ENCODE results near the gene MOB2.
"Not testable (repeated sequence)": the region's sequence is repeated elsewhere in the genome, so short reads cannot be mapped to it uniquely, and the experiment has no call there.

MOB2 gene

DNA sequence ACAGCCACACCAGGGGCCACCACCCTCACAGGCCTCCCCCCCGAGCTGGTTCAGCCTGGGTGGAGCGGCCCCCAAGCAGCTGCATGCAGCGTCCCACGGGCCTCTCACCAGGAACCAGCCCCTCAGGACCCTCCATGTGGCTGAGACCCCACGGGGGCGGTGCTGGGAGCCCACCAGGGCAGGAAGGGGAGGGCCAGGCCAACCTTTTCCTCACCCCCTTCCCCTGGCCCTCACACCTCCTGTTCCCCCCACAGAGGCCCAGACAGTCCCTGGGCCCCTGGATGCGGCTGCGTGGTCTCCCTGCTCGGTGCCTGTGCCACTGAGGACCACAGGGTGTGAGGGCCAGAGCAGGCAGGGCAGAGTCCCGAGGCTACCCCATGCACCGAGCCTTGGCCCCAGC is 46.5 kb downstream of the MOB2 start:
- no peak for DNase-seq (ENCODE audit: low read depth)

GRCh38 chr11:1439341-1439740 is 47.2 kb downstream of the MOB2 start:
- no peak for DNase-seq (ENCODE audit: low read depth)

DNA sequence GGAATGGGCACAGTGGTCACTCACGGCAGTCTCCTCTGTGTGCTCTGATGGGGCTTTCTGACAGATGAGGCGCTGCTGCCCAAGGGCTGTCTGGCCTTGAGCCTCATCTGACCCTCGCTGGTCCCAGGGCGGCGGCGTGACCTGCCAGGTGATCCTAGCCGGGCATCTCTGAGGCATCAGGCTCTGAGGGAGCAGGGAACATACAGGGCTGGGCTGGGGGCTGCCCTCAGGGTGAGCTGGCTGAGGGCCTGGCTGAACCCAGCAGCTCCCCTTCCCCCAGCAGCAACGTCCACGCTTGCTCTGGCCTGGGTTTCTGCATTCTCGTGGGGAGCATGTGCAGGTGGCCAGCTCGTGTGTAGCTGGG is 47.6 kb downstream of the MOB2 start:
- DNase-seq (ENCODE audit: low read depth) = no peak

DNA sequence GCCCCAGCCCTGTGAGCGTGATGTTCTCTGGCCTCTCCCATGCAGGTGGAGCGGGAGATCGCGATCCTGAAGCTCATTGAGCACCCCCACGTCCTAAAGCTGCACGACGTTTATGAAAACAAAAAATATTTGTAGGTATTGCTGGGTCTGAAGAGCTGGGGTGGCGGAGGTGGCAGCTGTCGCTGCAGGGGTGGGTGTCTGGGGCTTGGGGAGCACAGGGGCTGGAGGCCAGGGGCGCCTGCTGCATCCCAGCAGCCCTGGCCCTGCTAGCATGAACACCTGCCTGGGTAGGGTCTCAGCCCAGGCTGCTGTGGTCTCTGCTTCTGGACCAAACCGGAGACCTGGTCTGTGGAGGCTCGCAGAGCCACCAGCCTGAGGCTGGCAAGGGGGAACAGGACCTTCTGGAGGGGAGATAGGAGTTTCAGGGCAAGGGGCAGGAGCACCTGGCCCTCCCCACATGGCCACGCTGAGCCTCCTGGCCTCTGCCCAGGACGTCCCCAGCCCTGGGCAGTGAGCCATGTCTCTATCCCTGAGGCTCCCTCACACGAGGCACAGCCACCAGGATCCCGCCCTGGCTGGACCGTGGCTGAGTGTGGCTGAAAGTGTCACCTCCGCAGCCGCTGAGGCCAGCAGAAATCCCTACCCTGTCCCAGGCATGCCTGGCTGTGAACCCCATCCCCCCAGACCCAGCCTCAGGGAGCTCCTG is 48.2 kb downstream of the MOB2 start:
- no peak for DNase-seq (ENCODE audit: low read depth)

GRCh38 chr11:1437500-1437899 is 49.1 kb downstream of the MOB2 start:
- no peak for DNase-seq (ENCODE audit: low read depth)

- DNase-seq (ENCODE audit: low read depth) = no peak
Measured at GRCh38 chr11:1436468-1437039, 50.0 kb downstream of the MOB2 start.

DNA sequence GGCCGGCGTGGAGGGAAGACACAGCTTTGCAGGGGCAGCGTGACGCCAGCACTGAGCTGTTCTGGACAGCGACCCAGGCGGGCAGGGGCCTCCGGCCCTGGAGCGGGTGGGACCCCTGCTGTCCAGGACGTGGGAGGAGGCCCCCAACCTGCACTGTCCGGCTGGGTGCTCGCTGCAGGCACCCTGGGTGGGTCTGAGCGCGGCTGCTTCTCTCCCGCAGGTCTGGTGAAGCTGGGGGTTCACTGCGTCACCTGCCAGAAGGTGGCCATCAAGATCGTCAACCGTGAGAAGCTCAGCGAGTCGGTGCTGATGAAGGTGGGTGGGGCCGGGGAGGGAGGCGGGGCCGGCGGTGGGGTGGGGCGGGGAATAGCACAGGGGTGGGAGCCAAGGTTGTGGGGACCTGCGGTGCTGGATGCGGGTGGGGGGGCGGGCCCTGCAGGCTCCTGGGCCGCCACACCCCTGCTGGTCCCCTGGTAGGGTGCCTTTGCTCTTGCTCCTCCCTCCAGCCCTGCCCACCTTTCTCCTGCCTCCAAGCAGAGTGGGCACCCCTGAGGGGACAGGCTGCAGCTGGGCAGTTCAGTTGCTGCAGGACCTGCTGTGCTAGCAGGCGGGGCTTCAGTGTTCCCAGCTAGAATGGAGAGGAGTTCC is 50.6 kb downstream of the MOB2 start:
- DNase-seq (ENCODE audit: low read depth) = no peak

- not testable (repeated sequence) for DNase-seq (ENCODE audit: low read depth)
Measured at GRCh38 chr11:1435479-1435819, 51.1 kb downstream of the MOB2 start.

- DNase-seq (ENCODE audit: low read depth) = no peak
Measured at GRCh38 chr11:1433977-1434640, 52.5 kb downstream of the MOB2 start.

- DNase-seq (ENCODE audit: low read depth) = no peak
Measured at GRCh38 chr11:1433568-1433967, 53.0 kb downstream of the MOB2 start.

- no peak for DNase-seq (ENCODE audit: low read depth)
Measured at GRCh38 chr11:1428762-1429316, 57.7 kb downstream of the MOB2 start.

GRCh38 chr11:1425439-1425838 is 61.1 kb downstream of the MOB2 start:
- DNase-seq (ENCODE audit: low read depth) = no peak

DNA sequence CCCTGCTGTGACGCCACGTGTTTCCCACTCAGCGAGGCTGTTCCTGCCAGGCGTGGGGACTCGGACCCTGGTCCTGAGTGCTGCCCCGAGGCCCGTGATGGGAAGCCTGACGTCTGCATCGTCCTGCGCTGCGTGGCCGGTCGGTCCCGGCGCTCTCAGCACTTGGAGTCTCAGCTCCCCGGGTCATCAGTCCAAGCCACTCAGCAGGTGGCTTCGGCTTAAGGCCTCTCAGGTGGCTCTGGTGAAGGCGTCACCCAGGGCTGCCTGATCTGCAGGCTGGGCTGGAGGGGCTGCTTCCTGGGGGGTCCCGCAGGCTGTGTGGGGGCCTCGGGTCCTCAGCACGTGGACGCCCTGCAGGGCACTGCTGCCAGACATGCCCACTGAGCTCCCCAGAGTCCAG is 61.6 kb downstream of the MOB2 start:
- no peak for DNase-seq (ENCODE audit: low read depth)

DNA sequence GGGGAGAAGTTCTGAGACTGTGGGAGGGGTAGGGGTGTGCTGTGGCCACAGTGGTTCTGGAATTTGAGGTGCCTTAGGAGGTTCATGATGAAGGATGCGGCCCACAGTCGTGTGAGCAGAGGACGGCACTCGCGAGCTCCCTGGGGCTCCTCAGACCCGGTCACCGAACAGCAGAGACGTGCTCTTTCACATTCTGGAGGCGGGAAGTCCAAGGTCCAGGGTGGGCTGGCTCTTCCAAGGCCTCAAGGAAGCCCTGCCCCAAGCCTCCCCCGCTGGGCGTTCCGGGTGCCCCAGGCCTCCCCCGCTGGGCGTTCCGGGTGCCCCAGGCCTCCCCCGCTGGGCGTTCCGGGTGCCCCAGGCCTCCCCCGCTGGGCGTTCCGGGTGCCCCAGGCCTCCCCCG is 63.2 kb downstream of the MOB2 start:
- DNase-seq (ENCODE audit: low read depth) = not testable (repeated sequence)

GRCh38 chr11:1422981-1423380 is 63.6 kb downstream of the MOB2 start:
- DNase-seq (ENCODE audit: low read depth) = no peak

DNA sequence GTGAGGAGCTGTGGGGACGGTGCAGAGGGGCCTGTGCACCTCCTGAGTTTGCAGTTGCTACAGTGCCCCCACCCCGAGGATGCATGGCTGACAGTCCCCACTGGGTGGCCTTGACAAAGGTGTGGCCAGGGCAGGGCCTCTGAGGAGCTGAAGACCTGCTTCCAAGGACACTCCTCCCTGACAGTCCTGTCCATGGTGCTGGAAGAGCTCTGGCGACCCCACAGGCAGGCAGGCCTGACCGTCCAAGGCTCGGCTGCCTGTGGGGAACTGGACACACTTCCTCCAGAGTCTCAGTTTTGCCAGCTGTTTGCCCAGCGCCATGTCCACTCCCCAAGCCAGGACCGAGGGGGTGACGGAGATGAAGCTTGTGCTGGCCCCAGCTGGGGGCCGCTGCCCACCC is 64.1 kb downstream of the MOB2 start:
- no peak for DNase-seq (ENCODE audit: low read depth)

- DNase-seq (ENCODE audit: low read depth) = no peak
Measured at GRCh38 chr11:1421291-1421690, 65.3 kb downstream of the MOB2 start.

DNA sequence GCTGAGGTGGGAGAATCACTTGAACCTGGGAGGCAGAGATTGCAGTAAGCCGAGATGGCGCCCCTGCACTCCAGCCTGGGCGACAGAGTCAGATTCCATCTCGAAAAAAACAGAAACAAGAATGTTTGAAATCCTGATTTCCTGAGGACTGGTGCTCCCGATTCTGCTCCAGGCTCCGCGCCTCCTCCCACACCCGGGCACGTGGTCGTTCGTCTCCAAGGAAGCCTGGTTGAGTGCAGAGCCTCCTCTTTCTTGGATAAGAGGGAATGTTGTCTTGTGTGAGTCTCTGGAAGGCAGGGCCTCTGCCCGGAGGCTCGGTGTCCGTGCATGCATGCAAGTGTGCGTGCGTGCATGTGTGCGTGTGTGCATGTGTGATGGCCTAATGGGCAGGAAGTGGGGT is 66.8 kb downstream of the MOB2 start:
- no peak for DNase-seq (ENCODE audit: low read depth)

All from activated T-helper 1 cell treated with Interleukin-2 at 50 U/mL for 16 hours (primary cell).